Measurements from ENCODE around the gene JARID2. TPM values are rescaled to one million over a fixed set of nuclear protein-coding genes. Genes with fewer than 3 reads are reported as not detected.
A peak's percentile ranks its signal among the peaks of the same experiment; 100 is the strongest.

JARID2 gene
- total and polyA plus RNA-seq, 2 of the 8 experiments (the other 6 are each of a cell fraction or from before 2014, with no cell fraction given) = 60.1 to 239 TPM

DNA sequence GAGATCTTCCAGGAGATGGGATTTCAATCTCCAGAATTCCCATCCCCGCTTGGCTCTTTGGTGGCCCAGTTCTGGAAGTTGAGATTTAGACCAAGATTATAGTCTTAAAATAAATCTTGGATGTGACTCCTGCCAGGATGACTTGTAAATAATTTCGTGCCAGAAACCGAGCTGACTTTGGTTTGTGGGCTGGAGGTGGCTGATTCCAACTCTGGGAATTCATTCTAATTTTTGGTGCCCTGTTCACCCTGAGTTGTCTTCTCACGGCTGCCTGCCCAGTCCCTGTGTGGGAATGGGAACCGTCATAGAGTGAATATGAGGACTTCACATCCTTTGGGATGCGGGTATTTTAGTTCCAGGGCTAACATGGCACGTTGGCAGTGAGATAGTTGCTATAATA is 64.8 kb downstream of the JARID2 start:
- Histone ChIP-seq H2BK20ac (ENCODE audit: low read length) (no peak overlapping the region), H2AFZ (ENCODE audit: low read length) (no peak overlapping the region), H2BK15ac (ENCODE audit: low read length) (no peak overlapping the region), H4K91ac (replicated peaks; ENCODE audit: insufficient read length, low read length) (no peak overlapping the region), H3K18ac (ENCODE audit: extremely low read depth, low read length) (no peak overlapping the region), H3K23me2 (ENCODE audit: low read depth, low read length) (no peaks in the 10 kb centered on the region), H3K9ac (replicated peaks in 1 of 4; ENCODE audit: extremely low read depth in 1 of 4, low read depth in 3 of 4, low read length in 3 of 4) (no peak overlapping the region), H2BK12ac (ENCODE audit: low read depth, low read length) (no peak overlapping the region), H2BK120ac (replicated peaks; ENCODE audit: low read depth, low read length) (no peak overlapping the region), H2AK5ac (ENCODE audit: low read depth, low read length) (no peak overlapping the region), H3K9me3 (ENCODE audit: insufficient read depth in 2 of 2, low read depth in 1 of 2, low read length in 1 of 2) (no peaks in the 10 kb centered on the region), H3K27me3 (replicated peaks in 1 of 4; ENCODE audit: control insufficient read depth in 3 of 4, extremely low read depth in 1 of 4, insufficient read depth in 3 of 4, low read length in 3 of 4) (no peaks in the 10 kb centered on the region), H2BK5ac (ENCODE audit: low read depth, low read length) (no peak overlapping the region), H3K27ac (ENCODE audit: low read depth, low read length) (no peak overlapping the region), H4K20me1 (replicated peaks in 1 of 2; ENCODE audit: control insufficient read depth in 1 of 2, insufficient read depth in 2 of 2, low read length in 2 of 2) (peaks cover 61 to 75% of the 10 kb centered on the region in 2 experiments), H4K8ac (ENCODE audit: extremely low read depth, insufficient read depth, low read length) (no peak overlapping the region), H3K4me2 (ENCODE audit: insufficient read depth in 1 of 2, low read depth in 2 of 2, low read length in 2 of 2) (peak overlapping the region in 1 of 2 experiments; percentile 19; a peak in 1 of 4 replicates), H3K79me1 (ENCODE audit: low read depth, low read length) (no peaks in the 10 kb centered on the region), H3K4me3 (ENCODE audit: extremely low read depth in 1 of 4, insufficient read depth in 2 of 4, low read depth in 3 of 4, low read length in 4 of 4) (no peak overlapping the region), H3K4ac (replicated peaks; ENCODE audit: insufficient read length, low read depth, low read length) (no peak overlapping the region), H3K79me2 (ENCODE audit: control insufficient read depth in 1 of 2, insufficient read depth in 2 of 2, low read length in 2 of 2) (peaks cover 92 to 100% of the 10 kb centered on the region in 2 experiments), H3K14ac (ENCODE audit: insufficient read length) (no peak overlapping the region), H3K36me3 (ENCODE audit: control insufficient read depth in 2 of 4, insufficient read depth in 4 of 4, low read length in 3 of 4) (peaks cover 0 to 4% (median 0%) of the 10 kb centered on the region in 4 experiments; a peak in 1 of 8 replicates), H4K5ac (ENCODE audit: insufficient read length, low read depth, low read length) (no peak overlapping the region), H3K23ac (ENCODE audit: insufficient read length) (no peak overlapping the region), H3K56ac (replicated peaks; ENCODE audit: insufficient read length, low read depth, low read length) (no peak overlapping the region), H3K4me1 (replicated peaks in 1 of 4; ENCODE audit: control insufficient read depth in 3 of 4, insufficient read depth in 4 of 4, low read length in 3 of 4) (peaks cover 10 to 32% (median 20%) of the 10 kb centered on the region in 4 experiments)
- peak in 1 of 2 experiments; percentile 41 for DNase-seq (ENCODE audit: low read depth in 1 of 2, low spot score in 2 of 2)
- FAIRE-seq = no peak
- CTCF ChIA-PET (ENCODE audit: partially characterized antibody) = no interaction called here
- POLR2A ChIA-PET (ENCODE audit: partially characterized antibody) = interaction anchor here (0.6 to 1.6 kb wide), 3 partner anchors 29 to 65 kb away, joined by 3 to 4 read pairs (median 3); no protein-coding TSS in a partner anchor
- WGBS, 2 experiments (ENCODE audit: extremely low coverage in 1 of 2, insufficient coverage in 1 of 2, insufficient read length in 1 of 2, insufficient replicate concordance in 2 of 2, low coverage in 1 of 2, low lambda C conversion rate in 2 of 2, missing lambda C conversion rate in 1 of 2) = 83% methylated on average over 7 of the region's 7 CpGs; no CpG with 5 or more reads in 1 of the 2 experiments
- TF ChIP-seq, protein P1, sequence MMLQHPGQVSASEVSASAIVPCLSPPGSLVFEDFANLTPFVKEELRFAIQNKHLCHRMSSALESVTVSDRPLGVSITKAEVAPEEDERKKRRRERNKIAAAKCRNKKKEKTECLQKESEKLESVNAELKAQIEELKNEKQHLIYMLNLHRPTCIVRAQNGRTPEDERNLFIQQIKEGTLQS (IDR thresholded peaks at IDR 0.05; ENCODE audit: insufficient read depth, low read depth, low read length) = no peak
- TF ChIP-seq JUND (IDR thresholded peaks at IDR 0.05; ENCODE audit: low read length) = no peak
- TF ChIP-seq CREB1 (IDR thresholded peaks at IDR 0.05) = no peak
- TF ChIP-seq BACH1 (IDR thresholded peaks at IDR 0.05; ENCODE audit: low read length) = no peak
- TF ChIP-seq, protein P2, sequence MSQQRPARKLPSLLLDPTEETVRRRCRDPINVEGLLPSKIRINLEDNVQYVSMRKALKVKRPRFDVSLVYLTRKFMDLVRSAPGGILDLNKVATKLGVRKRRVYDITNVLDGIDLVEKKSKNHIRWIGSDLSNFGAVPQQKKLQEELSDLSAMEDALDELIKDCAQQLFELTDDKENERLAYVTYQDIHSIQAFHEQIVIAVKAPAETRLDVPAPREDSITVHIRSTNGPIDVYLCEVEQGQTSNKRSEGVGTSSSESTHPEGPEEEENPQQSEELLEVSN (IDR thresholded peaks at IDR 0.05) = no peak
- no peak for TF ChIP-seq MAFK (IDR thresholded peaks at IDR 0.05; ENCODE audit: low read depth, low read length)
- TF ChIP-seq, protein P3, sequence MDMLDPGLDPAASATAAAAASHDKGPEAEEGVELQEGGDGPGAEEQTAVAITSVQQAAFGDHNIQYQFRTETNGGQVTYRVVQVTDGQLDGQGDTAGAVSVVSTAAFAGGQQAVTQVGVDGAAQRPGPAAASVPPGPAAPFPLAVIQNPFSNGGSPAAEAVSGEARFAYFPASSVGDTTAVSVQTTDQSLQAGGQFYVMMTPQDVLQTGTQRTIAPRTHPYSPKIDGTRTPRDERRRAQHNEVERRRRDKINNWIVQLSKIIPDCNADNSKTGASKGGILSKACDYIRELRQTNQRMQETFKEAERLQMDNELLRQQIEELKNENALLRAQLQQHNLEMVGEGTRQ (IDR thresholded peaks at IDR 0.05; ENCODE audit: low read length) = no peak
- TF ChIP-seq, protein P4, sequence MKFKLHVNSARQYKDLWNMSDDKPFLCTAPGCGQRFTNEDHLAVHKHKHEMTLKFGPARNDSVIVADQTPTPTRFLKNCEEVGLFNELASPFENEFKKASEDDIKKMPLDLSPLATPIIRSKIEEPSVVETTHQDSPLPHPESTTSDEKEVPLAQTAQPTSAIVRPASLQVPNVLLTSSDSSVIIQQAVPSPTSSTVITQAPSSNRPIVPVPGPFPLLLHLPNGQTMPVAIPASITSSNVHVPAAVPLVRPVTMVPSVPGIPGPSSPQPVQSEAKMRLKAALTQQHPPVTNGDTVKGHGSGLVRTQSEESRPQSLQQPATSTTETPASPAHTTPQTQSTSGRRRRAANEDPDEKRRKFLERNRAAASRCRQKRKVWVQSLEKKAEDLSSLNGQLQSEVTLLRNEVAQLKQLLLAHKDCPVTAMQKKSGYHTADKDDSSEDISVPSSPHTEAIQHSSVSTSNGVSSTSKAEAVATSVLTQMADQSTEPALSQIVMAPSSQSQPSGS (IDR thresholded peaks at IDR 0.05; ENCODE audit: low read length) = no peak
- TF ChIP-seq EZH2 (IDR thresholded peaks at IDR 0.05; ENCODE audit: low read depth, low read length, severe bottlenecking) = no peak
- TF ChIP-seq GABPA (IDR thresholded peaks at IDR 0.05; ENCODE audit: borderline replicate concordance, insufficient read depth, low read length) = no peak
